SK-N-SH treated with all-trans-retinoic acid at 6 μM for 48 hours (cell line): ENCODE results near the gene ZCCHC7.

Experiments
- ATAC-seq: fragments of 200-7000 bp; cut with Tn5 transposase; 3 replicates; pipeline ENCODE4 v1.9.1; 2020; ENCODE audit warnings: mild to moderate bottlenecking, moderate library complexity
- ARNTL ChIP-seq: fragments of 450-650 bp; formaldehyde crosslinking; IDR thresholded peaks from 2 replicates; pipeline ENCODE4 v1.5.0; 2020; ENCODE audit warnings: low read depth, mild to moderate bottlenecking, moderate library complexity, borderline replicate concordance
- BACH2 ChIP-seq: fragments of 250-450 bp; sonication (Bioruptor Pico); IDR thresholded peaks from 2 replicates; pipeline ENCODE4 v1.9.0; 2021; ENCODE audit warnings: mild to moderate bottlenecking, borderline replicate concordance
- CREB5 ChIP-seq: fragments of 250-450 bp; sonication (Bioruptor Pico); IDR thresholded peaks from 2 replicates; pipeline ENCODE4 v1.5.1; 2020; ENCODE audit warnings: low read depth, mild to moderate bottlenecking, moderate library complexity
- CSDC2 ChIP-seq: fragments of 250-450 bp; sonication (Bioruptor Pico); IDR thresholded peaks from 2 replicates; pipeline ENCODE4 v1.5.0; 2020; ENCODE audit warnings: mild to moderate bottlenecking, moderate library complexity
- CSRNP3 ChIP-seq: fragments of 250-450 bp; sonication (Bioruptor Pico); IDR thresholded peaks from 2 replicates; pipeline ENCODE4 v1.5.1; 2021; ENCODE audit warnings: mild to moderate bottlenecking, moderate library complexity
- GLIS3 ChIP-seq: fragments of 250-450 bp; sonication (Bioruptor Pico); IDR thresholded peaks from 2 replicates; pipeline ENCODE4 v1.5.0; 2020; ENCODE audit warnings: mild to moderate bottlenecking, moderate library complexity
- ISL1 ChIP-seq: fragments of 250-450 bp; sonication (Bioruptor Pico); IDR thresholded peaks from 2 replicates; pipeline ENCODE4 v2.1.2; 2022; ENCODE audit warnings: mild to moderate bottlenecking, moderate library complexity
- OSR1 ChIP-seq: fragments of 250-450 bp; sonication (Bioruptor Pico); IDR thresholded peaks from 2 replicates; pipeline ENCODE4 v1.8.0; 2022; ENCODE audit warnings: moderate library complexity, mild to moderate bottlenecking, inconsistent platforms
- PATZ1 ChIP-seq: fragments of 250-450 bp; sonication (Bioruptor Pico); IDR thresholded peaks from 2 replicates; pipeline ENCODE4 v1.8.0; 2020; ENCODE audit warnings: mild to moderate bottlenecking, moderate library complexity, borderline replicate concordance
- POU6F1 ChIP-seq: fragments of 250-450 bp; sonication (Bioruptor Pico); IDR thresholded peaks from 2 replicates; pipeline ENCODE4 v1.8.0; 2021; ENCODE audit warnings: low read depth, mild to moderate bottlenecking, moderate library complexity, borderline replicate concordance
- PPARA ChIP-seq: fragments of 250-450 bp; sonication (Bioruptor Pico); IDR thresholded peaks from 2 replicates; pipeline ENCODE4 v1.5.0; 2020; ENCODE audit warnings: mild to moderate bottlenecking, borderline replicate concordance
- RARB ChIP-seq: fragments of 250-450 bp; sonication (Bioruptor Pico); IDR thresholded peaks from 2 replicates; pipeline ENCODE4 v1.8.0; 2021; ENCODE audit warnings: mild to moderate bottlenecking, moderate library complexity
- SNAI2 ChIP-seq: fragments of 250-450 bp; sonication (Bioruptor Pico); IDR thresholded peaks from 2 replicates; pipeline ENCODE4 v1.5.0; 2020; ENCODE audit warnings: mild to moderate bottlenecking, moderate library complexity
- TCF4 ChIP-seq: fragments of 250-450 bp; sonication (Bioruptor Pico); IDR thresholded peaks from 2 replicates; pipeline ENCODE4 v1.8.0; 2021; ENCODE audit warnings: mild to moderate bottlenecking, moderate library complexity, borderline replicate concordance
- TOX ChIP-seq: fragments of 250-450 bp; sonication (Bioruptor Pico); IDR thresholded peaks from 2 replicates; pipeline ENCODE4 v1.8.0; 2021; ENCODE audit warnings: mild to moderate bottlenecking, moderate library complexity, borderline replicate concordance
- TSHZ2 ChIP-seq: fragments of 250-450 bp; sonication (Bioruptor Pico); IDR thresholded peaks from 2 replicates; pipeline ENCODE4 v1.5.0; 2020; ENCODE audit warnings: mild to moderate bottlenecking, moderate library complexity
- ZC3H10 ChIP-seq: fragments of 250-450 bp; sonication (Bioruptor Pico); IDR thresholded peaks from 2 replicates; pipeline ENCODE4 v1.5.1; 2021; ENCODE audit warnings: mild to moderate bottlenecking, moderate library complexity
- ZFP30 ChIP-seq: fragments of 450-650 bp; formaldehyde crosslinking; IDR thresholded peaks from 2 replicates; pipeline ENCODE4 v1.5.0; 2022; ENCODE audit warnings: mild to moderate bottlenecking, moderate library complexity
- ZNF565 ChIP-seq: fragments of 450-650 bp; formaldehyde crosslinking; conservative IDR thresholded peaks from 2 replicates; pipeline ENCODE4 v1.5.0; 2020; ENCODE audit warnings: low read depth, mild to moderate bottlenecking, moderate library complexity
- ZNF70 ChIP-seq: fragments of 450-650 bp; formaldehyde crosslinking; IDR thresholded peaks from 2 replicates; pipeline ENCODE4 v1.5.0; 2020; ENCODE audit warnings: mild to moderate bottlenecking, moderate library complexity
- ZNF8 ChIP-seq: fragments of 450-650 bp; formaldehyde crosslinking; IDR thresholded peaks from 2 replicates; pipeline ENCODE4 v1.5.0; 2020; ENCODE audit warnings: mild to moderate bottlenecking, moderate library complexity

Gene ZCCHC7

GRCh38 chr9:37242089-37242488 lies 121.7 kb downstream of the ZCCHC7 start (continued):
- TF ChIP-seq GLIS3 (CRISPR knock-in tag) (no peak), OSR1 (CRISPR knock-in tag) (no peak), ZFP30 (CRISPR knock-in tag) (no peak), TOX (no peak), CSRNP3 (CRISPR knock-in tag) (no peak), RARB (CRISPR knock-in tag) (no peak), CREB5 (CRISPR knock-in tag) (no peak), PPARA (CRISPR knock-in tag) (no peak)

GRCh38 chr9:37243588-37244345 lies 123.4 kb downstream of the ZCCHC7 start:
- TF ChIP-seq ZFP30 (CRISPR knock-in tag), result no peak
- no peak for ATAC-seq

- no peak for TF ChIP-seq TOX
- ATAC-seq, result no peak
Observed at GRCh38 chr9:37246826-37247225, 126.5 kb downstream of the ZCCHC7 start.

- no peak for ATAC-seq
- TF ChIP-seq ZFP30 (CRISPR knock-in tag) (no peak), ISL1 (CRISPR knock-in tag) (peak; percentile 67)
Observed at GRCh38 chr9:37248651-37249163, 128.3 kb downstream of the ZCCHC7 start.

- no peak for TF ChIP-seq CSDC2 (CRISPR knock-in tag)
- no peak for TF ChIP-seq OSR1 (CRISPR knock-in tag)
- no peak for TF ChIP-seq POU6F1 (CRISPR knock-in tag)
- TF ChIP-seq ZNF8, result no peak
- TF ChIP-seq TSHZ2 (CRISPR knock-in tag), result no peak
- TF ChIP-seq ARNTL (CRISPR knock-in tag), result no peak
- no peak for TF ChIP-seq TCF4
- no peak for TF ChIP-seq ZNF70
- TF ChIP-seq RARB (CRISPR knock-in tag), result no peak
- TF ChIP-seq ZNF565 (CRISPR knock-in tag), result no peak
- TF ChIP-seq ZC3H10, result no peak
- TF ChIP-seq TOX, result no peak
- no peak for TF ChIP-seq ZFP30 (CRISPR knock-in tag)
- no peak for TF ChIP-seq SNAI2 (CRISPR knock-in tag)
- no peak for TF ChIP-seq CREB5 (CRISPR knock-in tag)
- TF ChIP-seq BACH2, result no peak
- TF ChIP-seq CSRNP3 (CRISPR knock-in tag), result no peak
- no peak for TF ChIP-seq PATZ1 (CRISPR knock-in tag)
- ATAC-seq, result no peak
Observed at GRCh38 chr9:37251452-37251851, 131.1 kb downstream of the ZCCHC7 start.
